ENCODE data around the gene C22orf39.

C22orf39 gene

GRCh38 chr22:19424186-19424500, 23.4 kb downstream of the C22orf39 start:
- DNase-seq = no peak

GRCh38 chr22:19422440-19423301, 24.8 kb downstream of the C22orf39 start:
- DNase-seq = no peak

- DNase-seq = no peak
Measured at GRCh38 chr22:19420321-19420720, 27.2 kb downstream of the C22orf39 start.

- DNase-seq = peak; percentile 86
Measured at GRCh38 chr22:19419464-19420178, 27.9 kb downstream of the C22orf39 start.

GRCh38 chr22:19419086-19419463, 28.4 kb downstream of the C22orf39 start:
- DNase-seq = peak; percentile 19

GRCh38 chr22:19412923-19413322, 34.6 kb downstream of the C22orf39 start:
- DNase-seq = no peak

- no peak for DNase-seq
Measured at GRCh38 chr22:19412478-19412877, 35.0 kb downstream of the C22orf39 start.

- DNase-seq = no peak
Measured at GRCh38 chr22:19411690-19412045, 35.8 kb downstream of the C22orf39 start.

- DNase-seq = no peak
Measured at GRCh38 chr22:19410941-19411689, 36.4 kb downstream of the C22orf39 start.

GRCh38 chr22:19407649-19408606, 39.6 kb downstream of the C22orf39 start:
- no peak for DNase-seq

- DNase-seq = no peak
Measured at GRCh38 chr22:19406846-19407245, 40.7 kb downstream of the C22orf39 start.

GRCh38 chr22:19406281-19406811, 41.2 kb downstream of the C22orf39 start:
- DNase-seq = no peak

GRCh38 chr22:19405652-19406051, 41.9 kb downstream of the C22orf39 start:
- DNase-seq = no peak

GRCh38 chr22:19405133-19405532, 42.4 kb downstream of the C22orf39 start:
- DNase-seq = no peak

GRCh38 chr22:19404676-19405075, 42.8 kb downstream of the C22orf39 start:
- DNase-seq = no peak

- DNase-seq = no peak
Measured at GRCh38 chr22:19402642-19403191, 44.8 kb downstream of the C22orf39 start.

GRCh38 chr22:19401483-19401882, 46.0 kb downstream of the C22orf39 start:
- DNase-seq = no peak

GRCh38 chr22:19400881-19401280, 46.6 kb downstream of the C22orf39 start:
- no peak for DNase-seq

GRCh38 chr22:19398652-19399051, 48.9 kb downstream of the C22orf39 start:
- DNase-seq = no peak

GRCh38 chr22:19398206-19398605, 49.3 kb downstream of the C22orf39 start:
- DNase-seq = no peak

- DNase-seq = no peak
Measured at GRCh38 chr22:19397734-19398104, 49.8 kb downstream of the C22orf39 start.
